Central memory CD8-positive, alpha-beta T cell (primary cell): ENCODE data around the gene BMPER.

ENCODE experiments used
- ATAC-seq: fragments of 150-1000 bp; cut with Tn5 transposase; replicated peaks from 2 replicates; pipeline ENCODE4 v1.10.0; 2022; ENCODE audit warnings: mild to moderate bottlenecking, moderate FRiP score, moderate number of reproducible peaks; ENCODE audit not compliant: poor library complexity, severe bottlenecking; ENCODE audit errors: extremely low read depth
- DNase-seq, 2 donors: peaks; one replicate each; pipeline ENCODE4 v3.0.0; 2021; ENCODE audit warnings: low spot score in 2 of 2
- H3K27ac Mint-ChIP-seq: one replicate; pipeline ENCODE4 v1.8.0; 2022; ENCODE audit warnings: low read depth, mild to moderate bottlenecking, moderate library complexity, mixed read lengths
- H3K27me3 Mint-ChIP-seq: one replicate; pipeline ENCODE4 v1.8.0; 2022; ENCODE audit warnings: mixed read lengths
- H3K36me3 Mint-ChIP-seq: one replicate; pipeline ENCODE4 v1.8.0; 2022; ENCODE audit warnings: mild to moderate bottlenecking, moderate library complexity, mixed read lengths; ENCODE audit not compliant: insufficient read depth
- H3K4me1 Mint-ChIP-seq: one replicate; pipeline ENCODE4 v1.8.0; 2022; ENCODE audit warnings: mixed read lengths
- H3K4me3 Mint-ChIP-seq: one replicate; pipeline ENCODE4 v1.8.0; 2022; ENCODE audit warnings: mild to moderate bottlenecking, moderate library complexity, mixed read lengths
- H3K9me3 Mint-ChIP-seq: one replicate; pipeline ENCODE4 v1.8.0; 2022; ENCODE audit warnings: mixed read lengths

BMPER gene

DNA sequence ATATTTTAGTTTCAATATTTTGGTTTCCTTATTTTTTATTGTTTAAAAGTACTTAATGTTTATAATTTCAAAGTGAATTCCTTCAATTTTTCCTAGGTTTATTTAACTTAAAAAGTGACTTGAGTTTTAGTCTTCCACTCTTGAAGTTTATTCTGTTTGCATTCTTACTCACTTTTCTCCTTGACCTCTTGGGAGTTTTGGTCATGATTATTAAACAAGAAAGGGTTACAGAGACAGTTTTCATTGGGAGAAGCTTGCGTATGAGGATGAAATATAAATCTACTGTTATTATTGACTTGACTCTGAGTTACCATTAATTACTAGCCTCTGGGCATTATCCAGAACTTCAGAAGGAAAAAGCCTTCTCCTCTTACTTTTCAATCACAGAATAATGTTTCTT is 216.0 kb downstream of the BMPER start:
- Mint-ChIP-seq H3K4me3 (no peak overlapping the region), H3K9me3 (peaks cover 16% of the 10 kb centered on the region), H3K36me3 (no peaks in the 10 kb centered on the region), H3K4me1 (no peaks in the 10 kb centered on the region), H3K27me3 (no peaks in the 10 kb centered on the region), H3K27ac (no peak overlapping the region)
- DNase-seq (no peak), ATAC-seq (no peak)

DNA sequence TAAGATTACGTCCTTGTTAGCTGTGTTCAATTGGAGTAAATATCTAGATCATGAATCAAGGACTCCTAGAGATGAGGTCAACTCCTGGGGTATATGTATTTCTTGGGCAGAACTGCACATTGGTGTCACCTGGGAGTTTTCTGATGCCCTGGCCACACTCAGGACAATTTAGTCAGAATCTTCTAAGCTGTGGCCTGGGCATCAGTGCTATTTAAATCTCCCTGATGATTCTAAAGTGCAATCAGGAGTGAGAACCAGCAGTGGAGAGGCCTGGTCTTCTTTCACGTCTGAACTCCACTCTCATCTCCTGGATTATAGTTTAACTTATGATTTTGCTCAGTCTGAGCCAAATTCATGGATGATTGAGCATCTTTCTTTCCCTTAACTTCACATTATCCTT is 218.0 kb downstream of the BMPER start:
- no peak for DNase-seq
- Mint-ChIP-seq H3K9me3 (peaks cover 27% of the 10 kb centered on the region), H3K36me3 (no peaks in the 10 kb centered on the region), H3K27ac (no peak overlapping the region), H3K4me1 (no peaks in the 10 kb centered on the region), H3K4me3 (no peak overlapping the region), H3K27me3 (no peaks in the 10 kb centered on the region)
- no peak for ATAC-seq

GRCh38 chr7:34124765-34125164 is 219.4 kb downstream of the BMPER start:
- H3K4me3 Mint-ChIP-seq = no peak overlapping the region
- H3K27me3 Mint-ChIP-seq = no peaks in the 10 kb centered on the region
- no peaks in the 10 kb centered on the region for H3K4me1 Mint-ChIP-seq
- no peak for DNase-seq
- H3K27ac Mint-ChIP-seq = no peak overlapping the region
- no peak for ATAC-seq
- H3K9me3 Mint-ChIP-seq = peaks cover 23% of the 10 kb centered on the region
- no peaks in the 10 kb centered on the region for H3K36me3 Mint-ChIP-seq

- Mint-ChIP-seq H3K36me3 (no peaks in the 10 kb centered on the region), H3K4me3 (no peak overlapping the region), H3K27me3 (peaks cover 5% of the 10 kb centered on the region), H3K27ac (no peak overlapping the region), H3K4me1 (no peaks in the 10 kb centered on the region), H3K9me3 (peaks cover 34% of the 10 kb centered on the region)
- no peak for ATAC-seq
- DNase-seq = no peak
Measured at GRCh38 chr7:34128762-34129161, 223.4 kb downstream of the BMPER start.

GRCh38 chr7:34130558-34131295 is 225.4 kb downstream of the BMPER start:
- ATAC-seq (no peak), DNase-seq (no peak)
- H3K4me1 Mint-ChIP-seq = no peaks in the 10 kb centered on the region
- H3K9me3 Mint-ChIP-seq = peaks cover 31% of the 10 kb centered on the region
- H3K27ac Mint-ChIP-seq = no peak overlapping the region
- no peak overlapping the region for H3K4me3 Mint-ChIP-seq
- H3K36me3 Mint-ChIP-seq = no peaks in the 10 kb centered on the region
- H3K27me3 Mint-ChIP-seq = peaks cover 8% of the 10 kb centered on the region

- no peaks in the 10 kb centered on the region for H3K36me3 Mint-ChIP-seq
- no peak overlapping the region for H3K4me3 Mint-ChIP-seq
- no peak for DNase-seq
- H3K9me3 Mint-ChIP-seq = peaks cover 25% of the 10 kb centered on the region
- peaks cover 8% of the 10 kb centered on the region for H3K27me3 Mint-ChIP-seq
- H3K4me1 Mint-ChIP-seq = no peaks in the 10 kb centered on the region
- ATAC-seq = no peak
- H3K27ac Mint-ChIP-seq = no peak overlapping the region
Measured at GRCh38 chr7:34131371-34131770, 226.0 kb downstream of the BMPER start.

DNA sequence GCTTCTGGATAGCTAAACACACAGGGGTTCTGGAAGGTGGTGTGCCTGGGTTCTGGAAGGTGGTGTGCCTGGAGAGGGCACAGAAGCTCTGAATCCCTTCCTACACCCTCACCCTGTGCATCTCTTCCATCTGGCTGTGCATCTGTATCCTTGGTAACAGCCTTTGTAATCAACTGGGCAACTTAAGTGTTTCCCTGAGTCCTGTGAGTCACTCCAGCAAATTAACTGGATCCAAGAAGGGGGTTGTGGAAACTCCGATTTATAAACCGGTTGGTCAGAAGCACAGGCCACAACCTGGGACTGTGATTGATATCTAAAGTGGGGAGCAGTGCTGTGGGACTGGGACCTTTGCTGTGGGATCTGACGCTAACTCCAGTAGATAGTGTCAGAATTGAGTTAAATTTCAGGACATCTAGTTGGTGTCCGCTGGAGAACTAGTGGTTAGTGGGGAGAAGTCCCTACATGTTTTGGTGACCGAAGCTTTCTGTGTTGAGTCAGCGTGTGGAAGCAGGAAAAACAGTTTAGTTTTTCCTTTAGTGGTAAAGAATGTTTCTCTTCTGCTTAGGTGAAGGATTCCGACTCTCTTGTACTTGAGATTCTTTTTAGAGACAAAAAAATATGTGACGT is 228.1 kb downstream of the BMPER start:
- no peak for ATAC-seq
- Mint-ChIP-seq H3K4me3 (no peak overlapping the region), H3K27ac (no peak overlapping the region), H3K36me3 (no peaks in the 10 kb centered on the region), H3K9me3 (peaks cover 13% of the 10 kb centered on the region), H3K4me1 (no peaks in the 10 kb centered on the region), H3K27me3 (peaks cover 8% of the 10 kb centered on the region)
- no peak for DNase-seq

GRCh38 chr7:34133983-34134782 is 228.8 kb downstream of the BMPER start:
- Mint-ChIP-seq H3K4me1 (no peaks in the 10 kb centered on the region), H3K4me3 (no peak overlapping the region), H3K9me3 (peaks cover 13% of the 10 kb centered on the region), H3K27me3 (peaks cover 8% of the 10 kb centered on the region), H3K36me3 (no peaks in the 10 kb centered on the region), H3K27ac (no peak overlapping the region)
- no peak for DNase-seq
- no peak for ATAC-seq

- Mint-ChIP-seq H3K36me3 (no peaks in the 10 kb centered on the region), H3K27me3 (peaks cover 8% of the 10 kb centered on the region), H3K4me3 (no peak overlapping the region), H3K4me1 (no peaks in the 10 kb centered on the region), H3K9me3 (peaks cover 12% of the 10 kb centered on the region), H3K27ac (no peak overlapping the region)
- ATAC-seq (no peak), DNase-seq (no peak)
Measured at GRCh38 chr7:34135924-34136323, 230.6 kb downstream of the BMPER start.

GRCh38 chr7:34136698-34137097 is 231.4 kb downstream of the BMPER start:
- H3K4me1 Mint-ChIP-seq = no peaks in the 10 kb centered on the region
- no peak for ATAC-seq
- H3K36me3 Mint-ChIP-seq = no peaks in the 10 kb centered on the region
- H3K4me3 Mint-ChIP-seq = no peak overlapping the region
- peaks cover 8% of the 10 kb centered on the region for H3K27me3 Mint-ChIP-seq
- H3K9me3 Mint-ChIP-seq = peaks cover 12% of the 10 kb centered on the region
- no peak for DNase-seq
- H3K27ac Mint-ChIP-seq = no peak overlapping the region

GRCh38 chr7:34137176-34137575 is 231.8 kb downstream of the BMPER start:
- H3K36me3 Mint-ChIP-seq = no peaks in the 10 kb centered on the region
- H3K27ac Mint-ChIP-seq = no peak overlapping the region
- ATAC-seq (no peak), DNase-seq (no peak)
- H3K4me3 Mint-ChIP-seq = no peak overlapping the region
- peaks cover 8% of the 10 kb centered on the region for H3K27me3 Mint-ChIP-seq
- H3K4me1 Mint-ChIP-seq = no peaks in the 10 kb centered on the region
- peaks cover 12% of the 10 kb centered on the region for H3K9me3 Mint-ChIP-seq

DNA sequence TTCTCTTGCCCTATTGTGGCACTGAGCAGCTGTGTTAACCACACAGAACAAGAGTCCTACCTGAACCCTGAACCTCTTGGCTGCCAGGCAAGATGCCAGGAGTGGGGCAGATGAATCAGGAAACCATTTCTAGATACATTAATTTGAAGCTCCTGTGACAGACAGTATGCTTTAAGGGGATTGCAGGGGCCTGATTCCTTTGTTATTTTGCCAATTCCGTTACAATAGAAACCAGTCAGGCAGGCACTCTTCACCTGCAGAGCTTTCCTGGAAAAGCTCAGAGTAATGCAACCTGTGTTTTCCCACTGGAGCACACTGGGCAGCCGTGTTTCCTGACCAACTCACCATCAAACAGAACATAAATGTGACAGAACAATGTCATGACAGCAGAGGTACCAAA is 233.1 kb downstream of the BMPER start:
- ATAC-seq (no peak), DNase-seq (no peak)
- H3K27ac Mint-ChIP-seq = no peak overlapping the region
- H3K27me3 Mint-ChIP-seq = peaks cover 6% of the 10 kb centered on the region
- H3K4me3 Mint-ChIP-seq = no peak overlapping the region
- H3K9me3 Mint-ChIP-seq = peaks cover 12% of the 10 kb centered on the region
- H3K36me3 Mint-ChIP-seq = no peaks in the 10 kb centered on the region
- H3K4me1 Mint-ChIP-seq = no peaks in the 10 kb centered on the region

GRCh38 chr7:34139086-34139485 is 233.7 kb downstream of the BMPER start:
- DNase-seq (no peak), ATAC-seq (no peak)
- no peak overlapping the region for H3K4me3 Mint-ChIP-seq
- H3K9me3 Mint-ChIP-seq = peaks cover 7% of the 10 kb centered on the region
- H3K36me3 Mint-ChIP-seq = no peaks in the 10 kb centered on the region
- H3K27me3 Mint-ChIP-seq = no peaks in the 10 kb centered on the region
- H3K4me1 Mint-ChIP-seq = no peaks in the 10 kb centered on the region
- H3K27ac Mint-ChIP-seq = no peak overlapping the region
